Daoy (cell line): ENCODE measurements around the gene CAMSAP1. TPM values are rescaled to one million over a fixed set of nuclear protein-coding genes. Genes with fewer than 3 reads are reported as not detected.
"Not testable (repeated sequence)": the region's sequence is repeated elsewhere in the genome, so short reads cannot be mapped to it uniquely, and the experiment has no call there.

Experiments
- DNase-seq: peaks from one replicate; pipeline ENCODE4 v3.0.0-alpha.2; 2015; ENCODE audit warnings: low read depth
- total RNA-seq: library from RNA; depleted of rRNA; stranded (reverse); fragments of >200 nt; shearing (Covaris generic); gene quantifications from 2 replicates; pipeline ENCODE4 v1.2.3, GENCODE V29; 2014; rRNA removed

The CAMSAP1 gene, protein sequence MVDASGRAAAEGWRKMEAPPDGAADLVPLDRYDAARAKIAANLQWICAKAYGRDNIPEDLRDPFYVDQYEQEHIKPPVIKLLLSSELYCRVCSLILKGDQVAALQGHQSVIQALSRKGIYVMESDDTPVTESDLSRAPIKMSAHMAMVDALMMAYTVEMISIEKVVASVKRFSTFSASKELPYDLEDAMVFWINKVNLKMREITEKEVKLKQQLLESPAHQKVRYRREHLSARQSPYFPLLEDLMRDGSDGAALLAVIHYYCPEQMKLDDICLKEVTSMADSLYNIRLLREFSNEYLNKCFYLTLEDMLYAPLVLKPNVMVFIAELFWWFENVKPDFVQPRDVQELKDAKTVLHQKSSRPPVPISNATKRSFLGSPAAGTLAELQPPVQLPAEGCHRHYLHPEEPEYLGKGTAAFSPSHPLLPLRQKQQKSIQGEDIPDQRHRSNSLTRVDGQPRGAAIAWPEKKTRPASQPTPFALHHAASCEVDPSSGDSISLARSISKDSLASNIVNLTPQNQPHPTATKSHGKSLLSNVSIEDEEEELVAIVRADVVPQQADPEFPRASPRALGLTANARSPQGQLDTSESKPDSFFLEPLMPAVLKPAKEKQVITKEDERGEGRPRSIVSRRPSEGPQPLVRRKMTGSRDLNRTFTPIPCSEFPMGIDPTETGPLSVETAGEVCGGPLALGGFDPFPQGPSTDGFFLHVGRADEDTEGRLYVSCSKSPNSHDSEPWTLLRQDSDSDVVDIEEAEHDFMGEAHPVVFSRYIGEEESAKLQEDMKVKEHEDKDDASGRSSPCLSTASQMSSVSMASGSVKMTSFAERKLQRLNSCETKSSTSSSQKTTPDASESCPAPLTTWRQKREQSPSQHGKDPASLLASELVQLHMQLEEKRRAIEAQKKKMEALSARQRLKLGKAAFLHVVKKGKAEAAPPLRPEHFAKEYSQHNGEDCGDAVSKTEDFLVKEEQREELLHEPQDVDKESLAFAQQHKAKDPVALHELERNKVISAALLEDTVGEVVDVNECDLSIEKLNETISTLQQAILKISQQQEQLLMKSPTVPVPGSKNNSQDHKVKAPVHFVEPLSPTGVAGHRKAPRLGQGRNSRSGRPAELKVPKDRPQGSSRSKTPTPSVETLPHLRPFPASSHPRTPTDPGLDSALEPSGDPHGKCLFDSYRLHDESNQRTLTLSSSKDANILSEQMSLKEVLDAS (N-terminal part only)
- total RNA-seq, result 20.5 and 22.7 TPM in 2 replicates

DNA sequence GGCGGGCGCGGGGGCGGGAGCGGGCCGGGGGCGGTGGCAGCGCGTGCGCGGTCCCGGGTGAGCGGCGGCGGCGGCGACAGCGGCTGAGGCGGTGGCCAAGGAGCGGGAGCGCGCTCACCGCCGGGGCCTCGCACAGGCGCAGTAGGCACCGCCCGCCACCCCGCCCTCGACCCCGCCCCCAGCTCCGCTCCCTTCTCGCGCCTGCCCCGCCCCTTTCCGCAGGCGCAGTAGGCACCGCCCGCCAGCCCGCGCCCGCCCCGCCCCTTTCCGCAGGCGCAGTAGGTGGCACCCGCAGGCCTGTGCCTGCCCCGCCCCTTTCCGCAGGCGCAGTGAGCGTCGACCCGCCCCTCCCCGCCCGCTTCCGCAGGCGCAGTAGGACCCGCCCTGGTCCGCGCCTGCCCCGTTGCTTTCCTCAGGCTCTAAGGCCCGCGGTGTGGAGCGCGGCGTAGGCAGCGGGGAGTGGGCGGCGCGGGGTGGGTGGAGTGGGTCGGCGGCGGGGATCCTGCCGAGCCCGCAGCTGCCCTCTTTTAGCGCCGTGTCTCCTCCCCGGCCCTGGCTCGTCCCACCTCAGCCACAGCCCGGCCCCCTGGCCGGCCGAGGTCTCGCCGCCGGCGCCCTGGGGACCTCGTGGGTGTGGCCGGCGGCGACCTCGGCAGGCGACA is at the start of gene CAMSAP1:
Gene CAMSAP1, minus strand, starts transcription at position 116 of the 662 bp plus-strand sequence. CDS start 387 bp downstream, outside the sequence.
- peak; percentile 98 for DNase-seq

DNA sequence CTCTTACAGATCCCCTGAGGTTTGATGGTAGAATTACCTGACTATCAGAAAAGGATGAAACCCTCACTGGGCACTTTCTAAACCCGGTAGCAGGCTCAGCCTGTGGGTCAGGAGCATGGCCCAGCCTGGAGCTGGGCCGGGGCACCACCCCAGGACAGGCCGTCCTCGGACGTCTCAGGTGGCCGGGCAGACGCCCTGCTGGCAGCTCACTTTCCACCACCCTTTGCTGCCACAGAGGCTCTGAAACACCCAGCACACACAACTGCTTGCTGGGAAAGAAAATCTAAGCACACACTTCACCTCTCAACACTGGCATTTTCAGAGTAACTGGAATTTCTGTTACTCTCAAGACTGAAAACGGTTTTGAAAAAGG is 49.4 kb upstream of the CAMSAP1 start:
- DNase-seq, result no peak

DNA sequence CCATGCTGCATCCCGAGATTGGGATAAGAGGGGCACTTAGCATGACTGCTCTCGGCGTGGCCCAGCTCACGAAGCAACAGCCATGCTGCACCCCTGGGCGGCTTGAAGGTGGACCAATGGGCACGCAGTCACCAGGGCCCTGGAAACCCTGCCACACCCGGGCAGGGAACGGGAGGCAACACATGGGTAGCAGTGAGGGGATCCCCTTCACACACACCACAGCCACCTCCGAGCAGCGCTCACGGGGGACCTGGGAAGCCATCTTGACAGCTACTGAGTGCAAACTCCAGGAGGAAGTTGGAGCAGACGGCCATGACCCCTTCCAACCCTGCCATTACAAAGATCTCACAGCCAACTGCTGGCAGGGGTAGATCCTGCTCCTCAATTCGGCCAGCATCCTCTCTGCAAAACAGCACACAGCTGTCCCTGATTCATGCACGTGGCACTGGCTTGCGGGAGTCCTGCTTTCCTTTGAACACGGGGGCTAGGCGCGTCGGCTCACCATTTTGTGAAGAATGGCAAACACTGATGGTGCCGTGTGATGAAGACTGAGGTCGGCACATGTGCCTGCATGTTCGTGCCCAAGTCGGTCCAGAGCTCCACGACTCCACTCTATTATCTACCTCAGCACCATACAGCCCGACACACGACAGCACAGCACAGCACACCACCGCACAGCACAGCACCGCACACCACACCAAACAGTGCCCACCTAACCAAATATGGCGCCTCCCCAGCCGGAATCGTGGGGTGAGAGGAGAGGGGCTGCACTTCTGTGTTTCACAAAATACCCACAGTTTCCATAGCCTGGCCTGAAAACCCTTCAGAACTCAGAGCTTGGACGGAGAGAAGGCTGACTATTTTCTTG is 48.8 kb upstream of the CAMSAP1 start:
- no peak for DNase-seq

DNA sequence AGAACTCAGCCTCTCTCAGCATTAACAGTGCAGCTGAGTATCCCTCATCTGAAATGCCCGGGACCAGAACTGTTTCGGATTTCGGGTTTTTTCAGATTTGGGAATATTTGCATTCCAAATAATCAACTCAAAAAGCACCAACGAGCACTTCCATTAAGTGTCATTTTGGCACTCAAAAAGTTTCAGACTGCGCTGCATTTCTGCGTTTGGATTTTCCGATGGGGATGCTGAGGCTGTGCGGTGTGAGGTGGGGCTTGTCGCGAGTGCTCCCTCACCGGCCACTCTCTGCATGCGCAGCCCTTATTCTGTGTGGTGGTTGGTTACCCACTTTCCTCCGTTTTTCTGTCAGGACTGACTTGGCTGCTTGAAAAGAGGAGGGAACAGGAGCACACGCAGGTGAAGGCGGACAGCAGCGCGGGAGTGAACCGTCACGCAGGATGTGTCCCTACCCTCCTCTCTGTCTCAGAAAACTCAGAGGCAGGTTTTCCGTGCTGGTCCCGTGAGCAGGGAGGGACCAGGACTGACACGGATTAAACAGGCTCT is 45.4 kb upstream of the CAMSAP1 start:
- no peak for DNase-seq

DNA sequence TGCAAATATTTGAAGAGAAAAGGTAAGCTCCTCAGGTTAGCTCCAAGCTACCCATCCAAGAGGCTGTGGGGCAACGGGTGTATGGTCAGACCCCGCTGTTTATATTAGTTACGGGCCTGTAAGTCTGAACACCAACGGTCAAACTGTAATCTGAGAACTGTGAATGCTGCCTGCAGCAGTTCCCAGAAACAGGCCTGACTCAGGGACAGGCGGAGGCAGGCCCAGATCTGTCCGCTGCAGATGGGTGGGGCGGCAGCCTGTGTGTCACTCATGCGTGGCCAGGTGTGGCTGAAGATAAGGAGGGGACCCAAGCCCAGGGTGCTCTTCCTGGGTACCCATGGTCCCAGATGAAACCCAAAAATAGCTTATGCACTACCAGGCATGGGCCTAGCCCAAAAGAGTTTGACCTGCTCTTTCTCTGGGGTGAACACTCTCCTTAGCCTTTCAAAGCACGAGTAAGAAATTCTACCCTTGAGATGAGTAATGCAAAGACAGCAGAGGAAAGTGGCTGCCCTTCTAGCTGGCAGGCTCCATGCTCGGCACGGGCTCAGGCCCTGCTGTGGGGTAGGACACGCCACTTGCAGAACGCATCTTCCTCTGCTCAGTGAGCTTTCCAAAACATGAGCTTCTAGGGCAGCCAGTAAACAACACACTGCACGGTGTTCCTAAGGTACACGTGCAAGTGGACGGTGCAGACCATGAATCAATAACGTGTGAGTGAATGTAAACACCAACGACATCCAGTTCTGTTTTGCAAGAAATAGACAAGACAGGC is 44.7 kb upstream of the CAMSAP1 start:
- DNase-seq, result peak; percentile 89

DNA sequence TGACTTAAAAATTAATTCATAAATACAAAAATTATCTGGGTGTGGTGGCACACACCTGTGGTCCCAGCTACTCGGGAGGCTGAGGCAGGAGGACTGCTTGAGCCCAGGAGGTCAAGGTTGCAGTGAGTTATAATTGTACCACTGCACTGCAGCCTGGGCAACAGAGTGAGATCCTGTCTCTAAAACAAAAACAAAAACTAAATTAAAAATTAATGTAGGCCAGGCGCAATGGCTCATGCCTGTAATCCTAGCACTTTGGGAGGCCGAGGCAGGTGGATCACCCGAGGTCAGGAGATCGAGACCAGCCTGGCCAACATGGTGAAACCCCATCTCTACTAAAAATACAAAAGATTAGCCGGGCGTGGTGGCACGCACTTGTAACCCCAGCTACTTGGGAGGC is 44.0 kb upstream of the CAMSAP1 start:
- not testable (repeated sequence) for DNase-seq

DNA sequence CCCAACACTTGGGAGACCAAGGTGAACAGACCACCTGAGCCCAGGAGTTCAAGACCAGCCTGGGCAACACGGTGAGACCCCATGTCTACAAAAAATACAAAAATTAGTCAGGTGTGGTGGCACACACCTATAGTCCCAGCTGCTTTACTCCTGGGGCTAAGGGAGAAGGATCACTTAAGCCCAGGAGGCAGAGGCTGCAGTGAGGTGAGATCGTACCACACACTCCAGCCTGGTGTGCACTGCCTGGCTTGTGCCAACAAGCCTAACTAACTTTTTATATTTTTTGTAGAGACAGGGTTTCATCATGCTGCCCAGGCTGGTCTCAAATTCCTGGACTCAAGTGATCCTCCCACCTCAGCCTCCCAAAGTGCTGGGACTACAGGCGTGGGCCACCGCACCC is 43.5 kb upstream of the CAMSAP1 start:
- not testable (repeated sequence) for DNase-seq

DNA sequence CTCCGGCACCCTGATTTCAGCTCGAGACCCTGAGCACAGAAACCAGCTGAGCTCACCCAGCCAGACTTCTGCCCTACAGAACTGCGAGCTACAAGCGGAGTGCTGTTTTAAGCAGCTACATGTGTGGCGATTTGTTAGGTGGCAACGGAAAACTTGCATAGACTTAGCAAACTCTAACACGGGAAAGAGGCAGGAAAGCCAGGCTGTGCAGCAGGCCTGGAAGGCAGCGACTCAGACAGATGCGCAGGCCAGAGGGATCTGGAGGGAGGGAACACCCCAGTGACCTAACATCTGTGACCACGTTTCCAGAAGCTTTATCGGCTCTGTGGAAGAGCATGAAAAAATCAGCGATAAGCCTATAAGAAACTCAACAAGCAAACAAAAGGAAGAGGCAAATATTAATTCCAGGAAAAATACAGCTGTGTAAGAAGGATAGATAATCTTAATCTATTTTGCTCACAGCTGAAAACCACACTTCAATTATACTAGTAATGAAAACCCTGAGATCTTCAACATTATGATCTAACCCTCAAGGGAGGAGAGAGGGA is 42.9 kb upstream of the CAMSAP1 start:
- no peak for DNase-seq

DNA sequence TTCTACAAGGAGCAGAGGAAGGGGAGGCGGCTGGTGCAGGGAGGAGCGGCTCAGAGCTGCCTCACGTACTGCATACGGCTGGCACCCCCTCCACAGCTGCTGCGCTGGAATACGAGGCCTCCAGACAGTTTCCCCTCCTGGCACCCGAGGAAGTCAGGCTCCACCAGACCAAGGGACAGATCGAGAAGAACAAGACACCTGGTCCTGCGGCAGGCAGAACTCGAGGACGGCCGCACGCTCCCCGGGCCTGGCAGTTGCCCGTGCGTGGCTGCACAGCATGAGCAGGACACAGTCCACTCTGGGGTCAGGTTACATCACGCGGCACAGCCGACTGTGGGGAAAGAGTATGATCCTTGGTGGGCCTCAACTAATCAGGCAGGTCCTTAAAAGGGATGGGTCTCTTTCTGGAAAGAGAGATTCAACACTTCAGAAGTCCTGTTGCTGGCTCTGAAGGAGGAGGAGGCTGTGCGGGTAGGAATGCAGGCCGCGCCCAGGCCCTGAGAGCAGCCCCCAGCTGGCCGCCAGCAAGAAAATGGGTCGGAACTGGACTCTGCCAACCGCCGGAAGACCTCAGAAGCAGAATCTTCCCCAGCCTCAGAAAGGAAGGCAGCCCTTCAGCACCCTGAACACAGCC is 42.3 kb upstream of the CAMSAP1 start:
- no peak for DNase-seq

DNA sequence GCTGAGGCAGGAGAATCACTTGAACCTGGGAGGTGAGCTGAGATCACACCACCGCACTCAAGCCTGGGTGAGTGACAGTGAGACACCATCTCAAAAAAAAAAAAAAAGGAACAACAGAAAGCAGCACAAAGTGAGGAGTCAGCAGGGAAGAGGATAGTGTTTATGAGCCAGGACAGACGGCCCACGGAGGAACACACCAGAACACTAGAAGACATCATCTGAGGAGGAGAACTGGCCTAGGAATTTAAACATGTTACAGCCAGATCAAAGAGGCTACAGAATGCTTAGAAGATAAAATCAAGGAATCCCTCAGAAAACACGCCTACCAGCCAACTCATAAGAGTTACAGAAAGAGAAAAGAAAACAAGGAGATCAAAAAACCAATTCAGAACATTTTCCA is 41.6 kb upstream of the CAMSAP1 start:
- no peak for DNase-seq

DNA sequence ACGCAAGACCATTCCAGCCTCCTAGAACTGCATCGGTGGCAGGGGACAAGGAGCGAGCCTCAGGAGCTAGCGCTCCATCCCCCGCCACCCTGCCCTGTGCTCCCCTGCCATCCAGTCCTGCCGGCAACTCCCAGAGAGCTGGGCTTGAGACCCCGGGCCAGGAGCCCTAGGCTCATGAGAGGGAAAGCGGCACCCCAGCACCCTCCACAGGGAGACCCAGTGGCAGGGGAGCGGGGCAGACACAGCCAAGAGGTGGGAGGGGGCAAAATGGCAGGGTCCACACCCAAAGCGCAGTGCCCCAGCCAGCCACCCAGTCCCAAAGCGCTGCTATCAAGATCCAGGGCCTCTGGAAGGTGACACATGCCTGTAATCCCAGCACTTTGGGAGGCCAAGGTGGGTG is 41.1 kb upstream of the CAMSAP1 start:
- DNase-seq, result no peak

DNA sequence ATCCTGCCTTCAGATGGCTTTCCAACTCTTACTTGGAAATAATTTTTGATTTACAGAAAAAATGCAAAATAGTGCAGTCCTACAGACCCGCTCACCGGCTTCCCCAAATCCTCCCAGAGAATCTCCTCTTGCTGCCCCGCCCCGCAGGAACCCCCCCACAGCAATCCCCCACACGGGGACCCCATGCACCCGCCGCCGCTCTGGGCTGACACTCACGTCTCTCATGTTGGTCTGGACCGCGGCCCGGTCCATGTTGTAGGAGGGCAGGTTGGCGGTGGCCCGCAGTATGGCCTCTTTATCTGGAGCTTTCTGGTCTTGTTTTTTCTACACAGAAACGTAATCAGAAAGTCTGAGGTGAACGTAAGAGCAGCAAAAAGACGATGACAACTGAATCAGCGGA is 40.2 kb upstream of the CAMSAP1 start:
- no peak for DNase-seq

DNA sequence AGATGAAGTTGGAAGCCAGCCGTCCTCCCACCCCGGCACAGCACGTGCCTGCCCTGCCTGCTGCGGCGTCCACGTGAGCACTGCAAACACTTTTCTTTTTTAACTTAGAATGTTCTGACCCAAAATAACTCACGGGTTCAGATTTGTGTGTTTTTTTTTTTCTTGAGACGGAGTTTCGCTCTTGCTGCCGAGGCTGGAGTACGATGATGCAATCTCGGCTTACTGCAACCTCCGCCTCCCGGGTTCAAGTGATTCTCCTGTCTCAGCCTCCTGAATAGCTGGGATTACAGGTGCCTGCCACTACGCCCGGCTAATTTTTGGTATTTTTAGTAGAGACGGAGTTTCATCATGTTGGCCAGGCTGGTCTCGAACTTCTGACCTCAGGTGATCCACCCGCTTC is 39.8 kb upstream of the CAMSAP1 start:
- not testable (repeated sequence) for DNase-seq

DNA sequence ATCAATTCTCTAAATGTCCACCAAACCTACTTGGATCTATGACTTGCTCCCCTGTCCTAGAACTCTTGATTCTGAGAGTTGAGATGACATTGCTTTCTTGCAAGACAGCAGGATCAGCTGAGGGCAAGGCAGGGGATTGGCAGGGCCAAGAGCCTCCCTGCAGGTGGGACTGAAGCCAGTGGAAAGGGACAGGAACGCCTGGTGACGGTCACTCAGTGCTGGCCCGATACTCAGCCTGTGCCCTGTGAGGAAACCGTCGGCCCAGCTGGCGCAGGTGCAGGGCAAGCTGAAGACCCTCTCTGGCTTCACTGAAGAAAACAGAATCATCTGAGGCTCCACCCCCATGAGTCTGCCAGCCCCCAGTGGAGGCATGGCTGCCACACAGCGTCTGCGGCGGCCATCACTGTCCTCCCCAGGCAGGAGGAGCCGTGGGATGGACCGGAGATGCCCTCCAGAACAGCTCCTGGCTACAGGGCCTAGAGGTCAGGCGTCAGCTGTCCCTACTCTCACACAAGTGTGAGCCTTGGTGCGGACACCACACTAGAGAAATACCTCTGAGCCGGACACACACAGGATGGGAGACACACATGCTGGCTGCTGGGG is 39.1 kb upstream of the CAMSAP1 start:
- no peak for DNase-seq

DNA sequence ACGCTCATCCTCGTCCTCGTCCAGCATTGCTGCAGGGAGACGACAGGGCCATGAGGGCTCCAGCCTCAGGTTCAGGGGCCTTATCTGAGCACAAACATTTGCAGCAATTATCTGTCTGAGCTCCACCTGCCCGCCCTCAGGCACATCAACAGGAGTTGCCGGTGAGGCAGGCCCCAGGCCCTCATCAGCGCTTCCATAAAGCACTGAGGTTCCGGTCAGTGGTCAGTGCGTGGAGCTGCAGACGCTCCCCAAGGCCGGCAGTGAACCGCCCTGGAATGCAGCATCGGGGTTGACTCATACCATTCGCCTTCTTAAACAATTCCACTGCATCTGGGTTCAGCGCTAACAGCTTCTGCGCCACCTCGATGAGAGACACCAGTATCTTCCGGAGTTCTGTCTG is 38.6 kb upstream of the CAMSAP1 start:
- DNase-seq, result no peak

DNA sequence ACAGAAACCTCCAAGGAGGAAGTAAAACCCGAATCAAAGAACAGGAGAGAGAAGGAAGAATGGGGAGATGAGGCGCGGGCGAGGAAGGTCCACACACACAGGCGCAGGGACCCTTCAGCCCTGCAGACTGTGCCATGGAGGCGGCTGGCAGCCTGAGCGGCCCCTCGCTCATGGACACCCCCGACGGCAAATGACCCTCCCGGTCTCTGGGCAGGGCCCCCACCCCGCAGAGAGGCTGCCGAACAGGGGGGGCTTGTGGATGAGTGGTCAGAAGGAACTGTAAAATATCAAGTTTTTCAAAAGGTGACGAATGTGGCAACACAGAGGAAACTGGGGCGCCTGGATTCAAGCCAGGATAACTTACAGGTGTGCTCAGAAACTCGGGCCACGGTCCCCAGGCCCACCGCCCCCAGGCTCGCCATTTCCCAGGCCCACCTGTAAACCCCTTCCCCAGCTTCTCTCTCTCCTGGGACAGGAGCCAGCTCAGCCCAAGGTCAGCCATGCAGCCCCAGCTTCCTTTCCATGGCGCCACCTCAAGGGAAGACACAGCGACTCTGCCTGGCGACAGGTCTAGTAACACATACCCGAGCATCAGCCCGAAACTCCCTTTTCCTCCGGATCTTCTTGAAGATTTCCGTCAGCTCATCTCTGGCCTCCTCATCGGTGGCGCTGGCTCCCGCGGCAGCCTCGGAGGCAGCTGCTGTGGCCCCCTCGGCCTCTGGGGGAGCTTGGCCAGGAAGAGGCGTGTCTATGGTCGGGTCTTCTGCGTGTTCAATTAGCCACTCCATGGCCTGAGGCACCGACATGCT is 37.3 kb upstream of the CAMSAP1 start:
- no peak for DNase-seq

DNA sequence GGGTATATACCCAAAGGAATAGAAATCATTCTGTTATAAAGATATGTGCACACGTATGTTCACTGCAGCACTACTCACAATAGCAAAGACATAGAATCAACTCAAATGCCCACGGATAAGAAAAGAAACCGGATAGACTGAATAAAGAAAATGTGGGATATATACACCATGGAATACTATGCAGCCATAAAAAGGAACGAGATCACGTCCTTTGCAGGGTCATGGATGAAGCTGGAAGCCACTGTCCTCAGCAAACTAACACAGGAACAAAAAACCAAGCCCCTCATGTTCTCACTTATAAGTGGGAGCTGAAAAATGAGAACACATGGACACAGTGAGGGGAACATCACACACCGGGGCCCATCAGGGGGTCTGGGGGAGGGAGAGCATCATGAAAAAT is 36.3 kb upstream of the CAMSAP1 start:
- not testable (repeated sequence) for DNase-seq
